Measurements from ENCODE around the gene C1orf105.

The C1orf105 gene

GRCh38 chr1:172450524-172450885 lies 30.0 kb downstream of the C1orf105 start:
- TF ChIP-seq CTCF (conservative IDR thresholded peaks at IDR 0.05) (no peak), ZFX (IDR thresholded peaks at IDR 0.05) (no peak)
- no peak overlapping the region for H3K27ac ChIP-seq

- no peak for TF ChIP-seq ZFX (IDR thresholded peaks at IDR 0.05)
- no peak for TF ChIP-seq CTCF (conservative IDR thresholded peaks at IDR 0.05)
- no peak overlapping the region for H3K27ac ChIP-seq
Observed at GRCh38 chr1:172451002-172451443, 30.5 kb downstream of the C1orf105 start.

- H3K27ac ChIP-seq: no peak overlapping the region
- no peak for TF ChIP-seq CTCF (conservative IDR thresholded peaks at IDR 0.05)
- TF ChIP-seq ZFX (IDR thresholded peaks at IDR 0.05): no peak
Observed at GRCh38 chr1:172452536-172453152, 32.2 kb downstream of the C1orf105 start.

- H3K27ac ChIP-seq: no peak overlapping the region
- TF ChIP-seq CTCF (conservative IDR thresholded peaks at IDR 0.05): no peak
- no peak for TF ChIP-seq ZFX (IDR thresholded peaks at IDR 0.05)
Observed at GRCh38 chr1:172453153-172453545, 32.7 kb downstream of the C1orf105 start.

GRCh38 chr1:172453607-172454006 lies 33.1 kb downstream of the C1orf105 start:
- no peak overlapping the region for H3K27ac ChIP-seq
- no peak for TF ChIP-seq CTCF (conservative IDR thresholded peaks at IDR 0.05)
- no peak for TF ChIP-seq ZFX (IDR thresholded peaks at IDR 0.05)

- H3K27ac ChIP-seq: no peak overlapping the region
- TF ChIP-seq CTCF (conservative IDR thresholded peaks at IDR 0.05) (no peak), ZFX (IDR thresholded peaks at IDR 0.05) (no peak)
Observed at GRCh38 chr1:172455451-172455850, 35.0 kb downstream of the C1orf105 start.

GRCh38 chr1:172456344-172456769 lies 35.9 kb downstream of the C1orf105 start:
- TF ChIP-seq ZFX (IDR thresholded peaks at IDR 0.05) (no peak), CTCF (conservative IDR thresholded peaks at IDR 0.05) (no peak)
- H3K27ac ChIP-seq: no peak overlapping the region
